Measurements from ENCODE around the gene NFU1. TPM values are rescaled to one million over a fixed set of nuclear protein-coding genes. Genes with fewer than 3 reads are reported as not detected.

Gene NFU1
- total and polyA plus RNA-seq, 9 of the 15 experiments (the other 6 are each of a cell fraction or from before 2014, with no cell fraction given), result 33.3 to 61.8 (median 53.7) TPM

GRCh38 chr2:69456950-69457445 is 19.8 kb upstream of the NFU1 start:
- ChIA-PET CTCF (ENCODE audit: low intra/inter-chr PET ratio) (no interaction called here), POLR2A (interaction anchor here (0.6 to 1.2 kb wide), 3 partner anchors 20 to 263 kb away, joined by 3 to 4 read pairs (median 3); partner anchors contain the start of gene NFU1)
- no peak overlapping the region for H3K4me2 ChIP-seq (ENCODE audit: insufficient read depth, low read length)
- H3K9me3 ChIP-seq (replicated peaks; ENCODE audit: control insufficient read depth, insufficient read depth, low read depth, low read length), result no peaks in the 10 kb centered on the region
- no peak for TF ChIP-seq HOXB6 (CRISPR knock-in tag; IDR thresholded peaks at IDR 0.05; ENCODE audit: borderline replicate concordance)
- peak; percentile 29; the same call in 1 of the 2 replicates for TF ChIP-seq SPI1 (IDR thresholded peaks at IDR 0.05; ENCODE audit: borderline replicate concordance, low read depth, low read length)
- H3K79me2 ChIP-seq (ENCODE audit: control insufficient read depth, insufficient read depth, low read length), result no peaks in the 10 kb centered on the region
- H2AFZ ChIP-seq (ENCODE audit: low read depth, low read length), result no peak overlapping the region
- no peaks in the 10 kb centered on the region for H3K9me1 ChIP-seq (ENCODE audit: control insufficient read depth, insufficient read depth, low read length)
- in situ Hi-C loops (cut with MboI) (no loop called here), intact Hi-C loops (cut with micrococcal nuclease) (no loop called here)
- BruUV-seq (replicated peaks), result no TSS peak
- no peak overlapping the region for H3K27ac ChIP-seq (ENCODE audit: extremely low read depth, low read depth, low read length)
- H3K27me3 ChIP-seq (ENCODE audit: control insufficient read depth in 2 of 2, insufficient read depth in 2 of 2, low read length in 2 of 2), result no peaks in the 10 kb centered on the region
- no peaks in the 10 kb centered on the region for H3K4me1 ChIP-seq (replicated peaks in 1 of 2; ENCODE audit: control insufficient read depth in 2 of 2, insufficient read depth in 2 of 2, low read length in 2 of 2)
- H4K20me1 ChIP-seq (replicated peaks; ENCODE audit: control insufficient read depth, insufficient read depth, low read length), result 0 out of 2 replicates have a peak, but pooled peaks cover 2% of the 10 kb centered on the region
- FAIRE-seq (no peak), DNase-seq (ENCODE audit: extremely low read depth in 1 of 4, low spot score in 3 of 4) (no peak), ATAC-seq (no peak)
- no peaks in the 10 kb centered on the region for H3K36me3 ChIP-seq (ENCODE audit: control insufficient read depth, insufficient read depth, low read length)
- H3K9ac ChIP-seq (ENCODE audit: insufficient read depth in 1 of 2, low read depth in 2 of 2, low read length in 2 of 2), result no peak overlapping the region
- H3K4me3 ChIP-seq, result no peak overlapping the region

- 0 out of 2 replicates have a peak, but pooled peaks cover 2% of the 10 kb centered on the region for H4K20me1 ChIP-seq (replicated peaks; ENCODE audit: control insufficient read depth, insufficient read depth, low read length)
- no peak overlapping the region for H3K9ac ChIP-seq (ENCODE audit: insufficient read depth in 1 of 2, low read depth in 2 of 2, low read length in 2 of 2)
- BruUV-seq (replicated peaks), result no TSS peak
- no peaks in the 10 kb centered on the region for H3K9me1 ChIP-seq (ENCODE audit: control insufficient read depth, insufficient read depth, low read length)
- H3K4me1 ChIP-seq (replicated peaks in 1 of 2; ENCODE audit: control insufficient read depth in 2 of 2, insufficient read depth in 2 of 2, low read length in 2 of 2), result no peaks in the 10 kb centered on the region
- FAIRE-seq (no peak), ATAC-seq (no peak), DNase-seq (ENCODE audit: extremely low read depth in 1 of 4, low spot score in 3 of 4) (no peak)
- ChIA-PET POLR2A (interaction anchor here (0.7 kb wide), 1 partner anchor 11 kb away, joined by 4 read pairs; no protein-coding TSS in a partner anchor), CTCF (ENCODE audit: low intra/inter-chr PET ratio) (no interaction called here)
- no peak overlapping the region for H2AFZ ChIP-seq (ENCODE audit: low read depth, low read length)
- H3K4me3 ChIP-seq, result no peak overlapping the region
- H3K36me3 ChIP-seq (ENCODE audit: control insufficient read depth, insufficient read depth, low read length), result no peaks in the 10 kb centered on the region
- intact Hi-C loops (cut with micrococcal nuclease) (no loop called here), in situ Hi-C loops (cut with MboI) (no loop called here)
- 37% methylated on average over 7 of the region's 7 CpGs for WGBS (ENCODE audit: insufficient coverage, low coverage, missing lambda C conversion rate)
- no peak overlapping the region for H3K4me2 ChIP-seq (ENCODE audit: insufficient read depth, low read length)
- H3K27me3 ChIP-seq (ENCODE audit: control insufficient read depth in 2 of 2, insufficient read depth in 2 of 2, low read length in 2 of 2), result no peaks in the 10 kb centered on the region
- no peak overlapping the region for H3K27ac ChIP-seq (ENCODE audit: extremely low read depth, low read depth, low read length)
- H3K9me3 ChIP-seq (replicated peaks; ENCODE audit: control insufficient read depth, insufficient read depth, low read depth, low read length), result no peaks in the 10 kb centered on the region
- H3K79me2 ChIP-seq (ENCODE audit: control insufficient read depth, insufficient read depth, low read length), result no peaks in the 10 kb centered on the region
- TF ChIP-seq CBX3 (IDR thresholded peaks at IDR 0.05; ENCODE audit: borderline replicate concordance in 1 of 2, low read length in 2 of 2), result no peak
- no peak for TF ChIP-seq ZEB2 (IDR thresholded peaks at IDR 0.05)
- no peak for TF ChIP-seq TARDBP (IDR thresholded peaks at IDR 0.05)
- no peak for TF ChIP-seq CHAMP1 (IDR thresholded peaks at IDR 0.05)
- no peak for TF ChIP-seq ZNF507 (tag; conservative IDR thresholded peaks at IDR 0.05)
- TF ChIP-seq ZNF354B (CRISPR knock-in tag; IDR thresholded peaks at IDR 0.05), result no peak
- TF ChIP-seq IFI16 (CRISPR knock-in tag; IDR thresholded peaks at IDR 0.05), result no peak
- no peak for TF ChIP-seq FOS (IDR thresholded peaks at IDR 0.05; ENCODE audit: extremely low read depth, insufficient read length)
- no peak for TF ChIP-seq HINFP (tag; conservative IDR thresholded peaks at IDR 0.05; ENCODE audit: low read depth)
- TF ChIP-seq ZNF785 (CRISPR knock-in tag; IDR thresholded peaks at IDR 0.05), result no peak
- no peak for TF ChIP-seq ZNF511 (CRISPR knock-in tag; IDR thresholded peaks at IDR 0.05)
These were observed 18.9 kb upstream of the NFU1 start for GRCh38 chr2:69456154-69456553.

Measured in K562 (cell line).